Ishikawa (cell line): ENCODE measurements around the gene PRM1.

Source experiments
- CEBPB ChIP-seq: IDR thresholded peaks from 2 replicates; pipeline ENCODE4 v1.6.1; 2012
- CREB1 ChIP-seq: IDR thresholded peaks from 2 replicates; pipeline ENCODE4 v1.6.1; 2012; ENCODE audit warnings: low read depth
- EGR1 ChIP-seq: IDR thresholded peaks from 2 replicates; pipeline ENCODE4 v1.6.1; 2012
- EP300 ChIP-seq: IDR thresholded peaks from 2 replicates; pipeline ENCODE4 v1.6.1; 2012; ENCODE audit warnings: borderline replicate concordance
- FOXM1 ChIP-seq: IDR thresholded peaks from 2 replicates; pipeline ENCODE4 v1.6.1; 2012; ENCODE audit warnings: low read depth, borderline replicate concordance
- NFIC ChIP-seq: IDR thresholded peaks from 2 replicates; pipeline ENCODE4 v1.6.1; 2012
- RAD21 ChIP-seq: IDR thresholded peaks from 2 replicates; pipeline ENCODE4 v1.6.1; 2012; ENCODE audit warnings: low read depth
- REST ChIP-seq: IDR thresholded peaks from 2 replicates; pipeline ENCODE4 v1.6.1; 2012; ENCODE audit warnings: low read depth, mild to moderate bottlenecking
- TAF1 ChIP-seq: IDR thresholded peaks from 2 replicates; pipeline ENCODE4 v1.6.1; 2012; ENCODE audit warnings: low read depth, mild to moderate bottlenecking
- TCF12 ChIP-seq: IDR thresholded peaks from 2 replicates; pipeline ENCODE4 v1.6.1; 2012; ENCODE audit warnings: low read depth
- TEAD4 ChIP-seq: IDR thresholded peaks from 2 replicates; pipeline ENCODE4 v1.6.1; 2012
- USF1 ChIP-seq: IDR thresholded peaks from 2 replicates; pipeline ENCODE4 v1.6.1; 2012
- ZBTB7A ChIP-seq: IDR thresholded peaks from 2 replicates; pipeline ENCODE4 v1.6.1; 2012; ENCODE audit warnings: low read depth

GRCh38 chr16:11330526-11331237, 49.6 kb upstream of the PRM1 start:
- TF ChIP-seq REST (no peak), EP300 (no peak), NFIC (no peak), RAD21 (no peak), TCF12 (no peak), TAF1 (no peak), USF1 (no peak), TEAD4 (no peak), FOXM1 (no peak), ZBTB7A (no peak), CREB1 (no peak), CEBPB (no peak), EGR1 (no peak)
